Measurements from ENCODE around the gene NOB1.
A peak's percentile ranks its signal among the peaks of the same experiment; 100 is the strongest.

Gene NOB1

GRCh38 chr16:69699915-69700314 lies 54.8 kb downstream of the NOB1 start:
- TF ChIP-seq POU2F2 (IDR thresholded peaks at IDR 0.05; ENCODE audit: low read depth, low read length) (no peak), POLR2A (IDR thresholded peaks at IDR 0.05; ENCODE audit: low read depth, low read length) (no peak), PAX5 (IDR thresholded peaks at IDR 0.05; ENCODE audit: insufficient read depth, low read length, severe bottlenecking) (no peak), POLR2AphosphoS5 (IDR thresholded peaks at IDR 0.05; ENCODE audit: low read depth, low read length) (no peak), TAF1 (IDR thresholded peaks at IDR 0.05; ENCODE audit: low read depth, low read length) (no peak), SPI1 (IDR thresholded peaks at IDR 0.05; ENCODE audit: low read depth, low read length) (no peak)
- DNase-seq (ENCODE audit: insufficient read length, low spot score) = no peak
- no peak for FAIRE-seq

GRCh38 chr16:69698404-69698803 lies 56.3 kb downstream of the NOB1 start:
- no peak for DNase-seq (ENCODE audit: insufficient read length, low spot score)
- TF ChIP-seq POU2F2 (IDR thresholded peaks at IDR 0.05; ENCODE audit: low read depth, low read length) (no peak), SPI1 (IDR thresholded peaks at IDR 0.05; ENCODE audit: low read depth, low read length) (no peak), TAF1 (IDR thresholded peaks at IDR 0.05; ENCODE audit: low read depth, low read length) (no peak), POLR2A (IDR thresholded peaks at IDR 0.05; ENCODE audit: low read depth, low read length) (no peak), PAX5 (IDR thresholded peaks at IDR 0.05; ENCODE audit: insufficient read depth, low read length, severe bottlenecking) (no peak), POLR2AphosphoS5 (IDR thresholded peaks at IDR 0.05; ENCODE audit: low read depth, low read length) (no peak)
- FAIRE-seq = no peak

GRCh38 chr16:69693916-69694315 lies 60.8 kb downstream of the NOB1 start:
- TF ChIP-seq POLR2AphosphoS5 (IDR thresholded peaks at IDR 0.05; ENCODE audit: low read depth, low read length) (no peak), POLR2A (IDR thresholded peaks at IDR 0.05; ENCODE audit: low read depth, low read length) (no peak), TAF1 (IDR thresholded peaks at IDR 0.05; ENCODE audit: low read depth, low read length) (no peak), SPI1 (IDR thresholded peaks at IDR 0.05; ENCODE audit: low read depth, low read length) (no peak), PAX5 (IDR thresholded peaks at IDR 0.05; ENCODE audit: insufficient read depth, low read length, severe bottlenecking) (no peak), POU2F2 (IDR thresholded peaks at IDR 0.05; ENCODE audit: low read depth, low read length) (no peak)
- FAIRE-seq (no peak), DNase-seq (ENCODE audit: insufficient read length, low spot score) (no peak)

- no peak for TF ChIP-seq TAF1 (IDR thresholded peaks at IDR 0.05; ENCODE audit: low read depth, low read length)
- no peak for TF ChIP-seq SPI1 (IDR thresholded peaks at IDR 0.05; ENCODE audit: low read depth, low read length)
- TF ChIP-seq PAX5 (IDR thresholded peaks at IDR 0.05; ENCODE audit: insufficient read depth, low read length, severe bottlenecking) = no peak
- no peak for TF ChIP-seq POU2F2 (IDR thresholded peaks at IDR 0.05; ENCODE audit: low read depth, low read length)
- TF ChIP-seq POLR2A (IDR thresholded peaks at IDR 0.05; ENCODE audit: low read depth, low read length) = no peak
- TF ChIP-seq POLR2AphosphoS5 (IDR thresholded peaks at IDR 0.05; ENCODE audit: low read depth, low read length) = no peak
- no peak for DNase-seq (ENCODE audit: insufficient read length, low spot score)
- FAIRE-seq = peak; percentile 81
Observed at GRCh38 chr16:69691980-69692911, 62.5 kb downstream of the NOB1 start.

Data from GM12891 (cell line).